ENCODE data around the gene TXNRD1.

DNA sequence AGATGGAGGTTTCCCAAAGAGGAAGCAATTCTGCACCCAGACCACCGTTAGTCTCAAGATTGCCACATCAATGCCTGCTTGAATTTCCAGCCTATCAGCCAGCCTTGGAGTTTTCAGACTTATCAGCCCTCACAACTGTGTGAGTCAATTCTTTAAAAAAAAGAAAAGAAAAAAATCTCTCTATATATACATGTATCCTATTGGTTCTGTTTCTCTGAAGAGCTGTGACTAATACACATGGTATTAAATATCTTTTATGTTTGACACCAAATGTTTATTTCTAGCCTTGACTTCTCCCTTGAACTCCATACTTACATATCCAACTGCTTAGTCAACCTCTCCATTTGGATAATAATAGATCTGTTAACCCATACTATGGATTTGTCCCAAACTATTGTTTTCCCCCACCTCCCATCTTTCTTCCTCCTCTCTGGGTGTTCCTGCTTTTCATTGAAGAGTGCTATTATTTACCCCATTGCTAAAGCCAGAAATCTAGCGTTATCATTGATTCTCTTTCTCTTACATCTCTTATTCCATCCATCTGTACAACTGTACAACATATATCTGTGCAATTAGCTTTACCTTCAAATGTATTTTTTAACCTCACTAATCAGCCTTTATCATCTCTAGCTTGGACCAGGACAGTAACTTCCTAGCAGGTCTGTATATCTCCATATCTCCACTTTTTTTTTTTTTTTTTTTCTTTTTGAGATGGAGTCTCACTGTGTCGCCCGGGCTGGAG, 65.3 kb downstream of the TXNRD1 start:
- TF ChIP-seq, protein P1, sequence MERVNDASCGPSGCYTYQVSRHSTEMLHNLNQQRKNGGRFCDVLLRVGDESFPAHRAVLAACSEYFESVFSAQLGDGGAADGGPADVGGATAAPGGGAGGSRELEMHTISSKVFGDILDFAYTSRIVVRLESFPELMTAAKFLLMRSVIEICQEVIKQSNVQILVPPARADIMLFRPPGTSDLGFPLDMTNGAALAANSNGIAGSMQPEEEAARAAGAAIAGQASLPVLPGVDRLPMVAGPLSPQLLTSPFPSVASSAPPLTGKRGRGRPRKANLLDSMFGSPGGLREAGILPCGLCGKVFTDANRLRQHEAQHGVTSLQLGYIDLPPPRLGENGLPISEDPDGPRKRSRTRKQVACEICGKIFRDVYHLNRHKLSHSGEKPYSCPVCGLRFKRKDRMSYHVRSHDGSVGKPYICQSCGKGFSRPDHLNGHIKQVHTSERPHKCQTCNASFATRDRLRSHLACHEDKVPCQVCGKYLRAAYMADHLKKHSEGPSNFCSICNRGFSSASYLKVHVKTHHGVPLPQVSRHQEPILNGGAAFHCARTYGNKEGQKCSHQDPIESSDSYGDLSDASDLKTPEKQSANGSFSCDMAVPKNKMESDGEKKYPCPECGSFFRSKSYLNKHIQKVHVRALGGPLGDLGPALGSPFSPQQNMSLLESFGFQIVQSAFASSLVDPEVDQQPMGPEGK (CRISPR knock-in tag; IDR thresholded peaks at IDR 0.05; ENCODE audit: borderline replicate concordance) = no peak
- TF ChIP-seq ZFP30 (CRISPR knock-in tag; IDR thresholded peaks at IDR 0.05) (no peak), CSDC2 (CRISPR knock-in tag; IDR thresholded peaks at IDR 0.05) (no peak), ZC3H10 (CRISPR knock-in tag; IDR thresholded peaks at IDR 0.05) (no peak), ZFP3 (CRISPR knock-in tag; IDR thresholded peaks at IDR 0.05) (no peak), SNAI2 (CRISPR knock-in tag; IDR thresholded peaks at IDR 0.05) (no peak), RARB (CRISPR knock-in tag; IDR thresholded peaks at IDR 0.05) (no peak)
- TF ChIP-seq, protein P2, sequence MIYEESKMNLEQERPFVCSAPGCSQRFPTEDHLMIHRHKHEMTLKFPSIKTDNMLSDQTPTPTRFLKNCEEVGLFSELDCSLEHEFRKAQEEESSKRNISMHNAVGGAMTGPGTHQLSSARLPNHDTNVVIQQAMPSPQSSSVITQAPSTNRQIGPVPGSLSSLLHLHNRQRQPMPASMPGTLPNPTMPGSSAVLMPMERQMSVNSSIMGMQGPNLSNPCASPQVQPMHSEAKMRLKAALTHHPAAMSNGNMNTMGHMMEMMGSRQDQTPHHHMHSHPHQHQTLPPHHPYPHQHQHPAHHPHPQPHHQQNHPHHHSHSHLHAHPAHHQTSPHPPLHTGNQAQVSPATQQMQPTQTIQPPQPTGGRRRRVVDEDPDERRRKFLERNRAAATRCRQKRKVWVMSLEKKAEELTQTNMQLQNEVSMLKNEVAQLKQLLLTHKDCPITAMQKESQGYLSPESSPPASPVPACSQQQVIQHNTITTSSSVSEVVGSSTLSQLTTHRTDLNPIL (CRISPR knock-in tag; IDR thresholded peaks at IDR 0.05; ENCODE audit: low read depth) = no peak
- TF ChIP-seq, protein P3, sequence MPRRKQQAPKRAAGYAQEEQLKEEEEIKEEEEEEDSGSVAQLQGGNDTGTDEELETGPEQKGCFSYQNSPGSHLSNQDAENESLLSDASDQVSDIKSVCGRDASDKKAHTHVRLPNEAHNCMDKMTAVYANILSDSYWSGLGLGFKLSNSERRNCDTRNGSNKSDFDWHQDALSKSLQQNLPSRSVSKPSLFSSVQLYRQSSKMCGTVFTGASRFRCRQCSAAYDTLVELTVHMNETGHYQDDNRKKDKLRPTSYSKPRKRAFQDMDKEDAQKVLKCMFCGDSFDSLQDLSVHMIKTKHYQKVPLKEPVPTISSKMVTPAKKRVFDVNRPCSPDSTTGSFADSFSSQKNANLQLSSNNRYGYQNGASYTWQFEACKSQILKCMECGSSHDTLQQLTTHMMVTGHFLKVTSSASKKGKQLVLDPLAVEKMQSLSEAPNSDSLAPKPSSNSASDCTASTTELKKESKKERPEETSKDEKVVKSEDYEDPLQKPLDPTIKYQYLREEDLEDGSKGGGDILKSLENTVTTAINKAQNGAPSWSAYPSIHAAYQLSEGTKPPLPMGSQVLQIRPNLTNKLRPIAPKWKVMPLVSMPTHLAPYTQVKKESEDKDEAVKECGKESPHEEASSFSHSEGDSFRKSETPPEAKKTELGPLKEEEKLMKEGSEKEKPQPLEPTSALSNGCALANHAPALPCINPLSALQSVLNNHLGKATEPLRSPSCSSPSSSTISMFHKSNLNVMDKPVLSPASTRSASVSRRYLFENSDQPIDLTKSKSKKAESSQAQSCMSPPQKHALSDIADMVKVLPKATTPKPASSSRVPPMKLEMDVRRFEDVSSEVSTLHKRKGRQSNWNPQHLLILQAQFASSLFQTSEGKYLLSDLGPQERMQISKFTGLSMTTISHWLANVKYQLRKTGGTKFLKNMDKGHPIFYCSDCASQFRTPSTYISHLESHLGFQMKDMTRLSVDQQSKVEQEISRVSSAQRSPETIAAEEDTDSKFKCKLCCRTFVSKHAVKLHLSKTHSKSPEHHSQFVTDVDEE (CRISPR knock-in tag; IDR thresholded peaks at IDR 0.05) = no peak

All from SK-N-SH treated with all-trans-retinoic acid at 6 μM for 48 hours (cell line).